NCI-H2081 treated with DMSO at 0.1 percent for 48 hours (cell line): ENCODE measurements around the gene NFYB.
"Not testable (repeated sequence)": the region's sequence is repeated elsewhere in the genome, so short reads cannot be mapped to it uniquely, and the experiment has no call there.

Experiments used
- DNase-seq: peaks from one replicate; lab custom pipeline; 2025; lab: John Stamatoyannopoulos, UW

NFYB gene

DNA sequence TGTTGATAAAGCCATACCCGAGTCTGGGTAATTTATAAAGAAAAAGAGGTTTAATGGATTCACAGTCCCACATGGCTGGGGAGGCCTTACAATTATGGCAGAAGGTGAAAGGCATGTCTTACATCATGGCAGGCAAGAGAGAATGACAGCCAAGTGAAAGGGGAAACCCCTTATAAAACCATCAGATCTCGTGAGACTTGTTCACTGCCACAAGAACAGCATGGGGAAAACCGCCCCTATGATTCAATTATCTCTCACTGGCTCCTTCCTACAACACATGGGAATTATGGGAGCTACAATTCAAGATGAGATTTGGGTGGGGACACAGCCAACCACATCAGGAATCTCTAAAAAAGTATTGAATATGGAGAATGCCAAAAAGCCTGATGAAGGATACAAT, 25.0 kb upstream of the NFYB start:
- not testable (repeated sequence) for DNase-seq

DNA sequence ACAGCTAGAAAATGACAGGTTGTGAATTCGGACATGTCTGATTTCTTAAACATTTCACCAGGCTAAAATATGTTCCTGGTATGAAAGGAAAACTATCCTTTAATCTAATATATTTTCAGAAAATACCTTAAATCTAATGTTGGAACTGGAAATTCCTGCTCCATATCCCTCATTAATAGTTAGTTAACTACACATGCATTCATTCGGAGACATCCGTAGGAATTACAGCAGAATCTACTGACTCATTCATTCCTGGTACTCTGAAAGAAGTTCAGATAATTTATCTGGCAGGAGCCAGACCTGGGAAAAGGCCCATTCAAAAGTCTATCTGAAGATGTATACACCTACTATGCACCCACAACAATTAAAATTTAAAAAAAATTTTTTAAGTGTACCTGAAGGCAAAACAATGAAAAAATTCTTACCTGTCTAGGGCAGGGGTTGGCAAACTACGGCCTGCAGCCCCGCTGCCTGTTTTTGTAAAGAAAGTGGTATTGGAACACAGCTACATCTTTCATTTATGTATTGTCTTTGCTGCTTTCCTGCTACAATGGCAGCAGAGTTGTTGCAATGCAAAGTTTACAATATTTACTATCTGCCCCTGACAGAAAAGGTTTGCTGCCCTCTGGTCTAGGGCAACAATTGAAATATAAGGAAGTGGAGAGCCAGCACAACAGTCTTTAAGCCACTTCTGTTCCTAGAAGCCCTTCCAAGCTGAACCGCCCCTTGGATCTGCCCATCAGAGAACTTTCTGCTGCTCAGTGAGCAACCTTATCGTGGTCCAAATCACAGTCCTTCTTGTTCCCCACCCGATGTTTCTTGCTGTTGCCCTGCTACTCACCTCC, 17.9 kb upstream of the NFYB start:
- no peak for DNase-seq

DNA sequence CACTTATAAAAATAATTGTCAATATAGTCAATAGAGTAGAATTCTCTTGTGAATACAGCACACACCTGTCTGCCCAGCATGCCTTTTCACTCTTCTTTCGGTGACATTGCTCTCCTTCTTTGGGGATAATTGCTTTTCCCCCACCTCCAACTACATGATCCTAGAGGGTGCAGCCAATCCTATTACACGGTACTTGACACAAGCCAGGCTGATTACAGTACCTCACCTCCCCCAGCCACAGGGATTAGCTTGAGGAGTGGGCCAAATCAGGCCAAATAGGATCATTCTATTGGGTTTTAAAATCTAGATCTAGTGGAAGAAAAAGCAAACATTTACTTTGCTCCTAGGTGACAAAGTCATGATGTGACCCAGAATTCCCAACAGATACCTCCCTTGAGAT, 16.8 kb upstream of the NFYB start:
- no peak for DNase-seq

DNA sequence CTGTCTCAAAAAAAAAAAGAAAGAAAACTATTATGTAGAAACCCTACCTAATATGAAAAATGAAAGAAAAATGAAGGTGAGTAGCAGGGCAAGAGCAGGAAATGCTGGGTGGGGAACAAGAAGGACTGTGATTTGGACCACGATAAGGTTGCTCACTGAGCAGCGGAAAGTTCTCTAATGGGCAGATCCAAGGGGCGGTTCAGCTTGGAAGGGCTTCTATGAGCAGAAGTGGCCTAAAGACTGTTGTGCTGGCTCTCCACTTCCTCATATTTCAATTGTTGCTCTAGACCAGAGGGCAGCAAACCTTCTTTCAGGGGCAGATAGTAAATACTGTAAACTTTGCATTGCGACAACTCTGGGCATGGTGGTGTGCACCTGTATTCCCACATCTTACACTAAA, 16.3 kb upstream of the NFYB start:
- DNase-seq, result no peak

DNA sequence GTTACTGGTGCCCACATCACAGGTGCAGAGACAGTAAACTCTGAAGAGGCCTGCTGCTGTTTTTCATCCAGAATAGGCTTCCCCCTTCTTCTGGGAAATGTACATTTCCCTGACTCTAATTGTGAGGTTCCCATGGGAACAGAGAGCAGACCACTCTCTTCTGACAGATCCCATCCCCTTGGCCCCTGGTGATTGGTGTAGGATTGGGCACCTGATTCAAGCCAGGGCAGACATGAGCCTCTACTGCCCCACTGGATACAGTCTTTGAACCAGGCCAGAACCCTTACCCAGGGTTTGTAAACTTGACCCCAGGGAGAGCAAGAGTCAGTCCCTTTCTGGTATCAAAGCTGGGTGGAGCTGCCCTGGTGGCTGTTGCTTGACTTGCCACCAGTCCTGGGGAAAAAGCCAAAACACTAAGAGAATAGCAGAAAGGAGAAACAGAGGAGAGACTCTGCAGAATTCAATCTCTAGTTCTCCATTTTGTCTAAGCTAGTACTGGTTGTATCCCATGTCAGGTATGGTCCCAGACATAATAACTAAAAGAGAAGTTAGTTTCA, 14.8 kb upstream of the NFYB start:
- DNase-seq, result no peak

DNA sequence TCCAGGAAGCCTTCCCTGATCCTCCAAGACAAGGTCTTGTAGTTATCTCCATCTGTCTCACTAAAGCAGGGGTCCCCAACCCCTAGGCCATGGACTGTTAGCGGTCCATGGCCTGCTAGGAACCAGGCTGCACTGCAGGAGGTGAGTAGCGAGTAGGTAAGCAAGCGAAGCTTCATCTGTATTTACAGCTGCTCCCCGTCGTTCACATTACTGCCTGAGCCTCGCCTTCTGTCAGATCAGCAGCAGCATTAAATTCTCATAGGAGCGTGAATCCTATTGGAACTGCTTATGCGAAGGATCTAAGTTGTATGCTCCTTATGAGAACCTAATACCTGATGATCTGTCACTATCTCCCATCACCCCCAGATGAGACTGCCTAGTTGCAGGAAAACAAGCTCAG, 12.4 kb upstream of the NFYB start:
- no peak for DNase-seq

DNA sequence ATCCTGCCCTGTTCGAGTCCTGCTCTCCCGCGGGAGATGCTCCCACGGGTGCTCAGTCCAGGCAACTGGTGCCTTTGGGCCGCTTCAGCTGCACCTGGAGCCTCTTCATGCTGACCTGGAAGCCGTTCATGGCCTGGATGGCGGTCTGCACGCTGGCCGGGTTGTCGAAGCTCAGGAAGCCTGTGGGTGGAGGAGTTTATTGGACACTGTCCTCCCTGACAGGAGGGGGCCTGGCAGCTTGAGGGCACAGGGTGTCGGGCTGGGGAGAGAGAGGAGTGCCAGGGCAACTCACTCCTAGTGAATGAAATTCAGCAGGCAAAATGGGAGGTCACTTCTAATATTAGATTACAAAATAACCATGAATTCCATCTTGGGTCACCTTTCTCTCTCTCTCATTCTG, 9.3 kb upstream of the NFYB start:
- no peak for DNase-seq

DNA sequence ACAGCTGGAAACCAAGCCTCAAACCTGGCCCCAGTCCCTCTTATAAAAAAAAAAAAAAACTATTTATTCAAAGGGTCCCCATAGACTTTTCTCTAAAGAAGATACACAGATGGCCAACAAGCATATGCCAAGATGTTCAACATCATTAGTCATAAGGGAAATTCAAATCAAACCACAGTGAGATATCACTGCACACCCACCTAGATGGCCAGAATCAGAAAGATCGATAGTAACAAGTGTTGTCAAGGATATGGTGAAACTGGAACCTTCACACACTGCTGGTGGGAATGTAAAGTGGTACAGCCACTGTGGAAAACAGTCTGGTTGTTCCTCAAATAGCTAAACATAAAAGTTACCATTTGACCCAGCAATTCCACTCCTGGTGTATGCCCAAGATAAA, 5.9 kb upstream of the NFYB start:
- no peak for DNase-seq

DNA sequence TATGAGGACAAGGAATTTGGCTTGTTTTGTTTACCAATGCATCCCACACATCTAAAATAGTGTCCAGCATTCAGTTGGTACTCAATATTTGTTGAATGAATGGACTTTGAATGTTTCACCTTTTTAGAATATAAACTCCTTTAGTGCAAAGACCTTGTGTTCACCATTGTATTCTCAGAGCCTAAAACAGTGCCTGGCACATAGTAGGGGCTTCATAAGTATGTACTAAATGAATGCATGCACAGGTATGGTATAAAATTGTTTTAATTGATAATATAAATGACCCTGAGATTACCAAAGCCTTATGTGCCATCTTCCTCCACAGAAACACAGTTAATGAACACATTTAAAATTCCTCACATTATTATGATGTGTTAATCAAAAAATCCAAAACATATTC, 5.0 kb upstream of the NFYB start:
- no peak for DNase-seq

DNA sequence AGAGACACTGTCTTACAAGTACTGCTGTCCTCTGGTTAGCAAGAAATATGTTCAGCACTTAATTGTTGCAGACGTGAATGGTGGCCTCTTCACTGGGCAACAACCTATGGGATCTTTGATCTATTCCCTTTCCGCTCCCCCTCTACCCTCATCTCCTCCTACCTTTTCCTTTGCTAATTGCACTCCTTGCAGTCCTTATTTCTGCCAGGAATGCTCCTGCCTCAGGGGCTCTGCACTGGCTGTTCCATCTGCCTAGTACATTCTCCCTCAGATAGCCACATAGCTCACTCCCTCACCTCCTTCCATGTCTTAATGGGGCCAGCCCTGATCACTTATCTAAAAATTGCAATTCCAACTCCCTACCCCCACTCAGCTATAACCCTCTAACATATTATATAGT, 4.5 kb upstream of the NFYB start:
- DNase-seq, result no peak

DNA sequence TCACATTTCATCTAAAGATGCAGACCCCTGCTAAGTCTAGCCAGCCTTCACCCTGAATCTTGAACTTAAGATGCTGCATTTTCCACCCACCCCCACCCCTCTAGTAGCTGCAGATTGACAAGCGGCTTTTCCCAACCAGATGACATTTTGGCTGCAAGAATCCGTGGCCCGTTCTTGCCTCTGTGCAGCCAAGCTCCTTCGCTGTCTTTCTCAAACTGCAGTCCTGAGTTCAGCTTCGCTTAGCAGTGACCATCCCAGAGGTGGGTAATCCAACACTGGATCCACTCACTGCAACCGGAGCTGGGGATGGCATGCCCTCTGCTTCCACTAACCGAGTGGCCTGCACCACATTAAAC, 765 bp upstream of the NFYB start:
- no peak for DNase-seq

DNA sequence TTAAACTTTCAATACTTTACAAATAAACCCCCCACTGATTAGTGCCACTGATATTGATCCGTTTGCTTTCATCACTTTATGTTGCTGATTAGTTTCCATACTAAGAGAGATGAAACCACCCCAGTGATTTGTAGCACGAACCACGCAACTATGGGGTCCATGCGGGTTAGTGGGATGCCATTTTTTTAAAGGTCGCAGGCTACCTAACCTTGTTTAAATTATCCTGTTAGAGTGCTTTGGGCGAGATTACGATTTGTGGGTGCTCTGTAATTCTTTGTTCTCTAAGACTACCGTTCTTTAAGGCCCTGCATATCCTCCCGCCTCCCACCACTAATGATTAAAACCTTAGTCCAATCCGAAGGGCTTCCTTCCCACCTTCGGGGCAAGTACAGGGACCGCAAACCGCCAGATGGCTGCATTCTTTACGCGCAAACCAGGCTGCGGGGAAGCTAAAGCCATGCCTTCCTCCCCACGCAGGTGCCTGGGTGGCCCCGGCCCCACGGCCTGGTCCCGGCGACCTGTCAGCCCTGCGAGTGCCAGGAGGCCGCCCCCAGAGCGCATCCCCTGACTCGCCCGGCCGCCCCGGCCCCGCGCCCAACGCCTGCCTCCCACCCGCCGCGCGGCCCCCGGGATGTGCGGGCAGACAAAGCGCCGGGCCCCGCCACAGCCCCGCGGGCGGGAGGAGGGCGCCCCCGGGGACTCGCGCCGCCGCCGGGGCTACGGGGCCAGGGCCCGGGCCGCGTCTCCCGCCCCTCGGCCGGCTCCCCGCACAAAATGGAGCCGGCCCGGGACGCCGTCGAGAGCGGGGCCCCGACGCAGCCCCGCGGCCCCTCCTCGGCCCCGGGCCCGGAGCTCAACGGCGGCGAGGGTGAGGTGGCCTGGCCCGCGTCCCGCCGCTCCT, 759 bp downstream of the NFYB start:
- DNase-seq, result no peak

DNA sequence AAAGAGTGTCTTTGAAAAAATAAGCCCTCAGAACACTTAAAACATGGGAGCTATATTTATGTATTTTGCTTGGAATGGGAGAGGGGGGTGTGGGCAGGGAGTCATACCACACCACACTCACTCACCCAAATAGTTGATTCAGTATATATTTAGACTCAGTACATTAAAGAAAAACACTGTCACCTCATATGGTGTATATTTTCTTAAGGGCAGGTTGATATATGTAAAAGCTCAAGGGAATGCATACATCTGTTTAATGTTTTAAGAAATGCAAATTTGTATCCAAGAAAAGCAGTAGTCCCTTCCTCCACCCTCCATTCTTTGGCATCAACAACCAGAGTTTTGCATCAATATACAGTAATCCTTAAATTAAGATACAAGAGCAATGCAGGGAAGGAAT, 1.4 kb downstream of the NFYB start:
- DNase-seq, result no peak

DNA sequence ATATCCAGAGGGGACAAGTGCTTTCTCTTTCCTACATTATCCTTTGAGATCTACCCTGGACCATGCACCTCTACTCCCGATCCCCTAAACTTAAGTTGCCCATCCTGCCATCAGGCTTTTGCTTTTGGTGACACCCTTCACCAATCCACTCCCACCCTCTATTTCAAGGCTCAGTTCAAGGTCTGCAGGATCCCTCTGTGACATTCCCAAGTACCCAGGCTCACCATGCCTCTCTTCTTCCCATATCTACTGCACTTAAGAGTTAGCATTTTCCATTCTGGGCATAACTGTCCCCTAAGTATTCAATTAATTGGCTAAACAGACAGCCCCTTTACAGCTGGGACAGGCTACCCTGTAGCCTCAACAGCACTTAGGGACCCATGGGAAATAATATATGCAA, 3.1 kb downstream of the NFYB start:
- DNase-seq, result no peak

DNA sequence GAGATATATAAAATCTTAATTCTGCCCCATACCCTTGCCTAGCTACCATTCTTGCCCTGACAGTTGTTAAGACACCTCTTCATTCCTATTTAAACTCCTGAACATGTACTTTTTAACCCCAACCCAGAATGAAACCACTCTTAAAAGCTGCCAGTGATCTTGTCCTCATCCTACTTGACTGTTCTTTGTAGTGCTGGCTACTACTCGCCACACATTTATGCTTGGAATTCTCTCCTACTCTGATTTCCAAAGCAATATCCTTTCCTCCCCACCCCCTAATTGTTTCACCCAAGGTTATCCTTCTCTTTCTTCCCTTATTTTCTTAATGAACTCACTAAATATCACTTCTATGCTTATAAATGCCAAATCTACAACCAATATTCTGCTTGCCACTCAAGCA, 4.1 kb downstream of the NFYB start:
- no peak for DNase-seq

DNA sequence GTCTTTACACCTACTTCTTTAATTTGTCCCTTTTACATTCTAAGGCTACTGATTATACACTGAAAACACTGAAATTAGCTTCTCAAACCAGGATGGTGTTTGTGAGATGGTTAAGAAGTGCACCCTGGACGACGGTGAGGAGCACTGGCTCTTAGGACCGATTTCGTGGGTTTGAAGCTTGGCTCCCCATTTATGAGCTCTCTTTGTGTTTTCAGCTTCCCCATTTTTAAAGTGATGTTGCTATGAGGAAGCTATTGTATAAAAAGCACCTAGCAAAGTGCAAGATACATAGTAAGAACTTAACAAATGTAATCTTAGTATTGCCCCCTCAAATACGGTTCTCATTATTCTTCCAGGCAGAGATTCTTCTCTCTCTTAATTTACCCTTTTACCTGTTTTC, 4.7 kb downstream of the NFYB start:
- no peak for DNase-seq

DNA sequence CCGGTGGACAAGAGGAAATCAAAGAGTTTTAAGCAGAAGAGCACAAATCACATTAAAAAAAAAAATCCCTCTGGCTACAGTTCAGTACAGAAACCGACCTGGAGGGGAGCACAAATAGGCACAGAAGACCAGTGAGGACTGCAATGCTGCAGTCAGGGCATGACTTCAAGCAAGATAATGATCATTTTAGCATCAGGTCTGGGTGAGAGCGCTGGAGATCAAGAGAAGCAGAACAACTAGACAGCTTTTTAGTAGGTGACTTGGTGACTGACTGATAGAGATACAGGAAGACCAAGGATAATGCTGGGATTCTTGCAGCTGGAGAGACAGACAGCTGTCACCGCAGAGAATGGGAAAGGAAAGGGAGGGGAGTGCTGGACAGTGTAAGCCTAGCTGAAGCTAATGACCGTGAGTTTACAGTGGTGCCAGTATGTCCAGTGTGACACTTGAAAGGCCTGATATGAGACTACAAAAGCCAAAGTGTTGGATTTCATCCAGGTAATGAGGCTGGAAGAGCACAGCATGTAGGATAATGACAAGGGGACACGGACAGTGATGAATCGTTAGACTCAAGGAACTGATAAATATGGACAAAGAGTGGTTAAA, 5.6 kb downstream of the NFYB start:
- no peak for DNase-seq

DNA sequence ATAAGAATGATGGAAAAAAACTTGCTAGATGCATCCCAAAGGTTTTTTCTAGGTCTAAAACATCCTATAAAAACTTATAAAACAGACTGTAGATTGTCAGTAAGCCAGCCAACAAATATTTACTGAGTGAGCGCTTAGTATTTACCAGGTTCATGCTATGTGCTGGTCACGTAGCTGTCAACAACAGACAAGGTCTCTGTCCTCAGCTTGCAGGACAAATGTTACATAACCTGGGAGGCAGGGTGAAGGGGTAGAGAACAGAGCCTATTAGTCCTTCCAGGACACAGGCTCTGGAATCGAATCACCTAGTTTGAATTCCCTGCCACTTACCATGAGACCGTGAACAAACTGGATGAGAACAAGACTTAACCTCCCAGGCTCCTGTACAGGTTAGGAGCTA, 6.4 kb downstream of the NFYB start:
- DNase-seq, result no peak

DNA sequence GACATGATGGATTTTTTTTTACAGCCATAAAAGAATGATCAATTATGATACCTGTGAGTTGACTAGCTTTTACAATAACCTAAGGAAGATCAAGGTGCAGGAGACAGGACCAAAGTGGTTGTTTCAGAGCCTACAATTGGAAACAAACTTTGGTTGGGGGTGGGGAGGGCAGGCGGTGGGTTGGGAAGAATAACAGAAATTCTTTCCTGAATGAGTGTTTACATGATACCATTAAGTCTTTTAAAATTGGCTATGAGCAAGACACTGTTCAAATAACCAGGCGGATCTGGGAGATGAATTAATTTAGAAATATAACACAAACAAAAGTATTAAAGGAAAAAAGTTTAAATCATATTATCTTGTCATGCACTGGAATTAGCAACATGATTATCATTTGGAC, 7.2 kb downstream of the NFYB start:
- no peak for DNase-seq

DNA sequence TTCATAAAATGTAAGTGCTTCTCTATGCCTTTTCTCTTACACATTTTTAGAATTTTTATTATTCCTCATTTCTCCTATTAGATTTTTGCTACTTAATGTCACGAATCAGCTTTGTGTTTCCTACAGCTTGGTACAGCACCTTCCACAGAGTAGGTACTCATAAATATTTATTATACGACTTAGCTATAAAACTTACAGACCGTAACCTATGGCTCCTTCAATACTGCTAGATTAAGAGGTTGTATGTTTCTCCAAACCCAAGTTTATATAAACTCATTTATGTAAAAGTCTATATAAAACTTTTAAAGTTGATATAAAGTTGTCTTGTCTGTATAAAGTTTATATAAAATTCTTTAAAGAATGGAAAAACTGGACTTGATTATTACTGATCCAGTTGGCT, 11.5 kb downstream of the NFYB start:
- no peak for DNase-seq

DNA sequence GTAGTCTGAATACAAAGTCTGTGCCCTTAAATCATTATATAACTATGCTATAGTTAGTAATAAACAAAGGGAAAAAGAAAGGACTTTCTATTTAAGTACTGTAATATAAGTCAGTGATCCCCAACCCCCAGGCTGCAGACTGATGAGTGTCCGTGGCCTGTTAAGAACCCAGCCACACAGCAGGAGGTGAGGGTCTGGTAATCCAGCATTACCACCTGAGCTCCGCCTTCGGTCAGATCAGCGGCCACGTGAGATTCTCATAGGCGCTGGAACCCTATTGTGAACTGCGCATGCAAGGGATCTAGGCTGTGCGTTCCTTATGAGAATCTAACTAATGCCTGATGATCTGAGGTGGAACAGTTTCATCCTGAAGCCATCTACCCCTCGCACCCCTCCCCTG, 15.7 kb downstream of the NFYB start:
- no peak for DNase-seq

DNA sequence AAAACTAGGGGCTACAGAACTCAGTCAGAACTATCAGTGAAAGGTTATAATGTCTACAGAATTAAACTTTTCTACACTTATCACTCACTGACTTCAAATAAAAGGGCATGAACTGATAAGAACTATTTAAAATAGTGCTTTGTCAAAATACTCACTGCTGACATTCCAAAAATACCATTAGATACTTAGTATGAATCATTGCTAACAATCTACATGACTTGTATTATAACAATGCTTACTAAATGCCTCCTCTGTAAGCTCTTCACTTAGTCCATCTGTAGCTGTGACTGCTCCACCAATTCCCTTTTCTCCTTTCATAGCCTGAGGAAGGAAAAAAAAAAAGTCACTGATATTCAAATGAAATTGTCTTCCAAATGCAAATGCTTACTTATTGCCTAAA, 17.0 kb downstream of the NFYB start:
- no peak for DNase-seq

DNA sequence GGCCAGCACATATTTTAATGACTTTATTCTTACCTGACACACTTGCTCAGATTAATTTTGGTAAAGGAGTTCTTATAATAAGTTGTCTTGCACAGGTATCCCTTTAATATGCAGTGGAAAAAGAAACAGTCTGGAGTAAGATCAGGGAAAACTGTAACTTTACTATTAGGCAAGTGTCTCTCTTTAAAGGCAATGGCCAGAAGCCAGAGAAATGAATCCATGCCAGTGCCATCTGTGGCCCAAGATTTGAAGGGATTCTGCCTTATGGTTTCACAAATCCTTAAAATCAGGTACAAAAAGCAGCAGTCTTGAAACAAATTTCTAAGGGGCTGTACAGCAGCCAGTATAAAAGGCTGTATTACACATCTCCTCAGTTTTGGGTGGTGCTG, 22.4 kb downstream of the NFYB start:
- DNase-seq, result no peak
